Peyer's patch (tissue), 4 donors: ENCODE data around the gene GLS2.
"Not testable (repeated sequence)": the region's sequence is repeated elsewhere in the genome, so short reads cannot be mapped to it uniquely, and the experiment has no call there.

ENCODE experiments used
- POLR2A ChIP-seq, 2 donors: fragments of 450-650 bp; IDR thresholded peaks; one replicate each; pipeline ENCODE4 v1.5.1; 2017; ENCODE audit warnings: antibody characterized with exemption in 2 of 2, mild to moderate bottlenecking in 2 of 2, moderate library complexity in 2 of 2
- TF ChIP-seq, protein P1 (sequence below), 6 experiments: fragments of 450-650 bp in 4 of 6; fragments of 200-600 bp in 2 of 6; sonication (generic) in 1 of 6; IDR thresholded peaks; one replicate each; pipeline ENCODE4 v1.5.1; 2017 to 2019; ENCODE audit warnings: antibody characterized with exemption in 6 of 6, mild to moderate bottlenecking in 3 of 6, moderate library complexity in 1 of 6

DNA sequence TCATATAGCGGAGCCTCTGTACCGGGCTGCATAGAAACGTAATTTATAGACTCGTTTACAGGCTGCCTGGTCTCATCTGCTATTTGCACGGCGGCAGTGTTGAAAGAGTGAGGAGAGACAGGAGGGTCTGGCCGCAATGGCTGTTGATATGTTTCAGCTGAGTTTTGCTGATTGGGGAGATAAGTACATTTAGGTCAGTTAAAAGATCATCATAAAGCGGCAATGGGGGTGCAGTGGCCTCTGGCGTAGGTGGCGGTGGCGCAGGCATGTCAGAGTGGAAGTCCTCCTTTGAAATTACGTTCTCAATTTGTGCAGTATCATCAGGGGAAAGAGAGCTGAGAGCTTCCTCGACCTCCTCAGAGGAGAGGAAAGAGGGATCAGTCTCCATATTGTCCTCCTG, 11.9 kb upstream of the GLS2 start:
- TF ChIP-seq POLR2A (IDR thresholded peaks at IDR 0.05) = not testable (repeated sequence)
- TF ChIP-seq, protein P1, sequence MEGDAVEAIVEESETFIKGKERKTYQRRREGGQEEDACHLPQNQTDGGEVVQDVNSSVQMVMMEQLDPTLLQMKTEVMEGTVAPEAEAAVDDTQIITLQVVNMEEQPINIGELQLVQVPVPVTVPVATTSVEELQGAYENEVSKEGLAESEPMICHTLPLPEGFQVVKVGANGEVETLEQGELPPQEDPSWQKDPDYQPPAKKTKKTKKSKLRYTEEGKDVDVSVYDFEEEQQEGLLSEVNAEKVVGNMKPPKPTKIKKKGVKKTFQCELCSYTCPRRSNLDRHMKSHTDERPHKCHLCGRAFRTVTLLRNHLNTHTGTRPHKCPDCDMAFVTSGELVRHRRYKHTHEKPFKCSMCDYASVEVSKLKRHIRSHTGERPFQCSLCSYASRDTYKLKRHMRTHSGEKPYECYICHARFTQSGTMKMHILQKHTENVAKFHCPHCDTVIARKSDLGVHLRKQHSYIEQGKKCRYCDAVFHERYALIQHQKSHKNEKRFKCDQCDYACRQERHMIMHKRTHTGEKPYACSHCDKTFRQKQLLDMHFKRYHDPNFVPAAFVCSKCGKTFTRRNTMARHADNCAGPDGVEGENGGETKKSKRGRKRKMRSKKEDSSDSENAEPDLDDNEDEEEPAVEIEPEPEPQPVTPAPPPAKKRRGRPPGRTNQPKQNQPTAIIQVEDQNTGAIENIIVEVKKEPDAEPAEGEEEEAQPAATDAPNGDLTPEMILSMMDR (IDR thresholded peaks at IDR 0.05) = not testable (repeated sequence)
